K562 (cell line): Measurements from ENCODE around the gene SLC5A2. TPM values are rescaled to one million over a fixed set of nuclear protein-coding genes. Genes with fewer than 3 reads are reported as not detected.

Experiments
- ARID4B ChIP-seq: sonication (generic); formaldehyde crosslinking; IDR thresholded peaks from 2 replicates; pipeline ENCODE4 v1.8.0; 2022; ENCODE audit warnings: mild to moderate bottlenecking, missing genetic modification reagents
- ATF4 ChIP-seq: fragments of 450-650 bp; formaldehyde crosslinking; IDR thresholded peaks from 2 replicates; pipeline ENCODE4 v1.4.0; 2022; ENCODE audit warnings: mild to moderate bottlenecking, moderate library complexity
- ATF7 ChIP-seq: fragments of 450-650 bp; IDR thresholded peaks from 2 replicates; pipeline ENCODE4 v1.7.1; 2014; ENCODE audit warnings: mild to moderate bottlenecking, moderate library complexity
- CC2D1A ChIP-seq: fragments of 450-650 bp; IDR thresholded peaks from 2 replicates; pipeline ENCODE4 v1.6.1; 2017; ENCODE audit warnings: mild to moderate bottlenecking
- FUS ChIP-seq: fragments of 200-400 bp; formaldehyde crosslinking; optimal IDR thresholded peaks from 2 replicates; pipeline ENCODE3; 2017; ENCODE audit warnings: low read depth, low read length
- MBD2 ChIP-seq: sonication (generic); IDR thresholded peaks from 2 replicates; pipeline ENCODE4 v1.6.1; 2016; ENCODE audit warnings: low read depth, borderline replicate concordance
- MCM3 ChIP-seq: fragments of 450-650 bp; IDR thresholded peaks from 2 replicates; pipeline ENCODE4 v1.6.1; 2016
- POLR2AphosphoS5 ChIP-seq: IDR thresholded peaks from 2 replicates; pipeline ENCODE4 v1.6.1; 2011; ENCODE audit warnings: mild to moderate bottlenecking, low read depth, low read length, moderate library complexity; ENCODE audit not compliant: control insufficient read depth, insufficient read depth
- SAP30 ChIP-seq: fragments of 200-600 bp; sonication (generic); IDR thresholded peaks from 2 replicates; pipeline ENCODE4 v1.6.1; 2012; ENCODE audit warnings: borderline replicate concordance, low read depth, mild to moderate bottlenecking, moderate library complexity, low read length, control low read depth, inconsistent platforms; ENCODE audit not compliant: insufficient read depth, poor library complexity, severe bottlenecking
- THRA ChIP-seq: fragments of 450-650 bp; IDR thresholded peaks from 2 replicates; pipeline ENCODE4 v1.6.1; 2017; ENCODE audit warnings: mild to moderate bottlenecking, moderate library complexity
- ZBTB2 ChIP-seq: fragments of 450-650 bp; IDR thresholded peaks from 2 replicates; pipeline ENCODE4 v1.6.1; 2016; ENCODE audit warnings: antibody characterized with exemption
- ZBTB34 ChIP-seq: fragments of 250-450 bp; sonication (Bioruptor Pico); IDR thresholded peaks from 2 replicates; pipeline ENCODE4 v1.8.0; 2021; ENCODE audit warnings: mild to moderate bottlenecking, moderate library complexity
- ZNF212 ChIP-seq: fragments of 450-650 bp; formaldehyde crosslinking; IDR thresholded peaks from 2 replicates; pipeline ENCODE4 v1.4.0; 2020; ENCODE audit warnings: mild to moderate bottlenecking
- ZNF398 ChIP-seq: fragments of 250-450 bp; sonication (Bioruptor Pico); IDR thresholded peaks from 2 replicates; pipeline ENCODE4 v1.8.0; 2021; ENCODE audit warnings: moderate library complexity, mild to moderate bottlenecking, inconsistent platforms
- ZNF778 ChIP-seq: fragments of 450-650 bp; formaldehyde crosslinking; IDR thresholded peaks from 2 replicates; pipeline ENCODE4 v1.4.0; 2020; ENCODE audit warnings: mild to moderate bottlenecking, moderate library complexity
- polyA plus RNA-seq, 8 experiments: library from polyadenylated mRNA; depleted of rRNA in 4 of 8; stranded (reverse) in 5 of 8; unstranded in 3 of 8; fragments of >200 nt; fragmentation: Nextera tagmentation in 2 of 8; fragmentation: Illumina TruSeq in 1 of 8; extraction: Ambion mirVana in 2 of 8; extraction: Trizol in 1 of 8; gene quantifications; 2 replicates each; pipeline versions ENCODE4 v1.2.1 to v1.2.3, GENCODE V29; 2011 to 2014; ENCODE audit warnings: inconsistent platforms in 1 of 8, missing spikeins in 1 of 8
- total RNA-seq, 7 experiments: library from RNA; depleted of rRNA in 6 of 7; stranded (reverse); fragments of >200 nt in 6 of 7; fragmentation: Illumina TruSeq in 2 of 7; extraction: Trizol in 2 of 7; gene quantifications; 2 replicates each; pipeline versions ENCODE4 v1.2.1 to v1.2.3, GENCODE V29; 2011 to 2021; ENCODE audit warnings: low replicate concordance in 1 of 7

Gene SLC5A2
- total and polyA plus RNA-seq, 9 of the 15 experiments (the other 6 are each of a cell fraction or from before 2014, with no cell fraction given), result 0.07 to 2.7 (median 2.2) TPM; not detected in 6

GRCh38 chr16:31458844-31459686 is 23.9 kb upstream of the SLC5A2 start, which contains the start of gene ARMC5 (continued):
- no peak for TF ChIP-seq ZBTB34 (CRISPR knock-in tag)
- TF ChIP-seq POLR2AphosphoS5, result peak; percentile 77
- peak; percentile 91; the same call in 1 of the 2 replicates for TF ChIP-seq ARID4B (CRISPR knock-in tag)
- peak; percentile 71 for TF ChIP-seq MBD2
- TF ChIP-seq ZNF212 (CRISPR knock-in tag), result no peak
- no peak for TF ChIP-seq ZNF778 (CRISPR knock-in tag)
- no peak for TF ChIP-seq MCM3
- TF ChIP-seq SAP30, result peak; percentile 95
- no peak for TF ChIP-seq THRA
- peak; percentile 22 for TF ChIP-seq FUS
- TF ChIP-seq ZBTB2, result peak; percentile 10; the same call in 1 of the 2 replicates
- peak; percentile 73; the same call in 1 of the 2 replicates for TF ChIP-seq ATF4 (CRISPR knock-in tag)
- no peak for TF ChIP-seq ZNF398 (CRISPR knock-in tag)
- no peak for TF ChIP-seq CC2D1A
- TF ChIP-seq ATF7, result peak; percentile 87
